Epithelial cell of proximal tubule (primary cell): Measurements from ENCODE around the gene USP20. TPM values are rescaled to one million over a fixed set of nuclear protein-coding genes. Genes with fewer than 3 reads are reported as not detected.

Experiments used
- DNase-seq: peaks from one replicate; pipeline ENCODE4 v3.0.0-alpha.2; 2011; ENCODE audit warnings: low read depth
- H3K4me3 ChIP-seq: 2 replicates; pipeline ENCODE4 v1.5.1; 2011; ENCODE audit warnings: low read depth, mild to moderate bottlenecking, low read length
- total RNA-seq: library from RNA; depleted of rRNA; stranded (reverse); fragments of >200 nt; gene quantifications from 2 replicates; pipeline ENCODE4 v1.2.3, GENCODE V29; 2015
- TF ChIP-seq, protein P1 (sequence below): conservative IDR thresholded peaks from 2 replicates; pipeline ENCODE4 v1.5.1; 2012; ENCODE audit warnings: low read depth, mild to moderate bottlenecking, low read length

USP20 gene
- total RNA-seq, 1 donor from 2014 or later: 17.5 TPM

DNA sequence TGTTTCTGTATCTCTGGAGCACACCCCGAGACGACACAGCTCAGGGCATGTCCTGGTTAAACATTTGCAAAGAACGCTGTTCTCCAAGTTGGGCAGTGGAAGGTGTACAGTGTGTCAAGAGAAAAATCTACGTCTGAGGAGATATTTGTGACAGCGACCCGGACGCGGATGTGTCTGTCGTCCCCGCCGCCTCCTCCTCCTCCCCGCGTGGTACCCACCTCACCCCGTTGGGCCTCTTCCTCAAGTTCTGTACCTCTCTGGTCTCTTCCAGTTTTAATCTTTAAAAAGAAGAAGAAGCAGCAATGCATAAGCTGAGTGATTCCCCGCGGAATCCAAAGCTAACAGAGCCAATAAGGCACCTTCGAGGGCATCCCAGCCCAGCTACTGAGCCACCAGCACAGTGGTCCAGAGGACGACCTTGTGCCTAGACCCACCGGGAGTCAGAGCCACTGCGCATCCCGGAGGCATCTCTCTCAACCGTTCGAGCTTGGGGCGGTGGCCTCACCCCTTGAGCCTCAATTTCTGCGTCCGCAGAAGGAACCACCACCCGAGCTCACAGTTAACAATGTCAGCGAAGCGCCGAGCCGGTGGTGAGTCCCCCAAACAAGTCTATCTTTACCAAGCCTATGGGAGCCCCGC, 650 bp upstream of the USP20 start:
- DNase-seq: no peak
- peak overlapping the region; percentile 98 for H3K4me3 ChIP-seq
- TF ChIP-seq, protein P1, sequence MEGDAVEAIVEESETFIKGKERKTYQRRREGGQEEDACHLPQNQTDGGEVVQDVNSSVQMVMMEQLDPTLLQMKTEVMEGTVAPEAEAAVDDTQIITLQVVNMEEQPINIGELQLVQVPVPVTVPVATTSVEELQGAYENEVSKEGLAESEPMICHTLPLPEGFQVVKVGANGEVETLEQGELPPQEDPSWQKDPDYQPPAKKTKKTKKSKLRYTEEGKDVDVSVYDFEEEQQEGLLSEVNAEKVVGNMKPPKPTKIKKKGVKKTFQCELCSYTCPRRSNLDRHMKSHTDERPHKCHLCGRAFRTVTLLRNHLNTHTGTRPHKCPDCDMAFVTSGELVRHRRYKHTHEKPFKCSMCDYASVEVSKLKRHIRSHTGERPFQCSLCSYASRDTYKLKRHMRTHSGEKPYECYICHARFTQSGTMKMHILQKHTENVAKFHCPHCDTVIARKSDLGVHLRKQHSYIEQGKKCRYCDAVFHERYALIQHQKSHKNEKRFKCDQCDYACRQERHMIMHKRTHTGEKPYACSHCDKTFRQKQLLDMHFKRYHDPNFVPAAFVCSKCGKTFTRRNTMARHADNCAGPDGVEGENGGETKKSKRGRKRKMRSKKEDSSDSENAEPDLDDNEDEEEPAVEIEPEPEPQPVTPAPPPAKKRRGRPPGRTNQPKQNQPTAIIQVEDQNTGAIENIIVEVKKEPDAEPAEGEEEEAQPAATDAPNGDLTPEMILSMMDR: no peak

DNA sequence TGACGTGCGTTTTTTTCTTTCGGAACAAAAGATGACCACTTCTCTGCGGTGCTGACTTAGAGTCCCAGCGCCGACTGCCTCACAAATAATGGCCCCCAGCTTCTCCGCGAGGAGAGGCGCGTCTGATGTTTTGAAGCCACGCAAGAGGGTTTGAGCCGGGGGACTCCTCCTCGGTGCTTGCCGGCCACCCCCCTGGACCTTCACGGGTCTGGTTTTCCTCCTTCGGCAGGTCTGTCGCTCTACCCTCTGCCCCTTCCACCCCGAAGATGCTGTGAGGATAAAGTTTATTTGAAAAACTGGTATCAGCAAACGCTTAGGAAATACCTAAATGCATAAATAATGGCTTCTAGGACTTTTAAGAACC, 584 bp downstream of the USP20 start:
- peak overlapping the region; percentile 98 for H3K4me3 ChIP-seq
- DNase-seq: no peak
- TF ChIP-seq, protein P1: no peak

DNA sequence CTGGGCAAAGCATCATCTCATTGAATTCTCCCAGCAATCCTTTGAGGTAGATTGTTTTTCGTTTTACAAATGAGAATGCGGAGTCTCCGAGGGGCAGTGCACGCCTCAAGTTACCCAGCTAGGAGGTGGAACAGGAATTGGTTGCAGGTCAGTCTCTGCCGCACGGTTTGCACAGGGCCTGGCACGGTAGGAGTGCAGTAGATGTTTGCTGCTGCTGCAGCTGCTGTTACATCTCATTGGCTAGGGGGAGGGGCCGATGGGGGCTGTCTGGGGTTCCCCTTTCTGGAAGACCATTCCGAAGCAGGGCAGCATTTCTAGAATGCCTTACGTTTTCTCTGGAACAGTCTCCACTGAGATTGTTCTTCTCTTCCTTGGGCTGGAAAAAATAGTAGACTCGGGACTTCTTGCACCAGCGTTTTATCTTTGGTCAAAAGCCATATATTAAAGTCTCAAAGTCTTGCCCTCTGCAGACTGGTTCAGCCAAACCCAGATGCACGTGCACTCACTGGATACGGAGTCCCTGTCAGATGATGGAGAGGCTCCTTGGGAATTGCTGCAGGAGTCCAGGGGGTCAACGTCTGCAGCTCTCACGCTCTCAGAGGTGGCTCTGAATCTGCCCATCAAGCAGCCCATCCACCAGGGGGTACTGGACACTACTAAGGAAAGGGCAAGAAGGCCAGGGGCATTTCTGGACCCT, 1.2 kb downstream of the USP20 start:
- TF ChIP-seq, protein P1: peak; percentile 4
- H3K4me3 ChIP-seq: peak overlapping the region; percentile 98
- no peak for DNase-seq

DNA sequence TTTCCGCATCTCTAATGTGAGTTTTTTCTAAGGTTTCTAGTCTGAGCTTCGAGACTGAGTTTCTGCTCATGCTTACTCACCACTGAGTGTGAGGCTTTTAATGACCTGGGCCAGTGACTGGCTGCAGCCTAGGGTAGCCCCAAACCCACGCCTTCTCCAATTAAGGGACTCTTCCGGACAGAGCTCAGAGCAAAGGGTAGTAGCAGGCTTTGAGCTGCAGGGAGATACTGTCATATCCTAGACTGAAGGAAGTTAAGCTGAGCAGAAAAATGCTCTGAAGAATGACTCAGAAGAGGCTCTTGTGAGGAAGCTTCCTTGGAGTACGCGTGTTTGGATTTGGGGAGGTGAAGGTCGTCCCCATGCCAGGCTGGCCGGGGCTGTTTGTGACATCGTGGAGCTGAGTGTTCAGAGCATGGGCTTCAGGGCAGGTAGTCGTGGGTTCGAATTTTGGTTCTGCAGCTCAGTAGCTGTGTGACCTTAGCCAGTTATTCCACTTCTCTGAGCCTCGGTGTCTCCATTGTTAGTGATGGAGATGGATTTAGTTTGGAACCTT, 3.5 kb downstream of the USP20 start:
- TF ChIP-seq, protein P1: no peak
- DNase-seq: no peak

DNA sequence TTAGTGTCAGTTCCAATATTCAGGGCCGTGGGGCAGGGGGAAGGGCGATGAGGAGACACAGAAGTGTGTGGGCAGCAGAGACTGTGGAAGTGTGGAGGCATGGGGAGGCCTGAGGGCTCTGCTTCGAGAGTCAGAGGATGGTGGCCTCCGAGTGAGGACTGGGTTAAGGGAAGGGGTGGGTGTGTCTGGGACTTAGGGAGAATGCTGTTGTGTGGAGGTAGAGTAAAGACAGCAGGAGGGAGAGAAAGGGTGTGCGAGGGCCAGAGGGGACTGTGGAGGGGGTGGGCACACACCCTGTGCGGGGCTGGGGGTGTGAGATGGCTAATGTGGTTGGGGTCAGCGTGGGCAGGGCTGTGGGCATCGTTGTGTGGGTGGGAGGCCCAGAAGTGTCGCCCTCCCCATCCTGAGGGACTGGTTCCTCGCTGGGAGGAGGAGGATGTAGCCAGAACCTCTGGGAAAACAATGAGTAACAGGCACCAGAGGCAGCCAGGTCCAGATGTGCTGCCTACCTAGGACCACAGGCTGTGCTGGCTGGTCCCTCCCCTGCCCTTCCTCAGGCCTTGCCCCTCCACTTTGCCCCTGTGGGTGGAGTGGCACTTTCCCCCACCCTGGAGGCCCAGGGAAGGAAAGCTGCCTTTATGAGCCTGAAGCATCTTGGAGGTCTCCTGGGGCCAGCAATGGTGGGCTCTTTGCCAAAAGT, 4.2 kb downstream of the USP20 start:
- H3K4me3 ChIP-seq: no peak overlapping the region
- DNase-seq: no peak
- TF ChIP-seq, protein P1: no peak

More for the DNA sequence above, 3.5 kb downstream of the USP20 start:
- H3K4me3 ChIP-seq: no peak overlapping the region

DNA sequence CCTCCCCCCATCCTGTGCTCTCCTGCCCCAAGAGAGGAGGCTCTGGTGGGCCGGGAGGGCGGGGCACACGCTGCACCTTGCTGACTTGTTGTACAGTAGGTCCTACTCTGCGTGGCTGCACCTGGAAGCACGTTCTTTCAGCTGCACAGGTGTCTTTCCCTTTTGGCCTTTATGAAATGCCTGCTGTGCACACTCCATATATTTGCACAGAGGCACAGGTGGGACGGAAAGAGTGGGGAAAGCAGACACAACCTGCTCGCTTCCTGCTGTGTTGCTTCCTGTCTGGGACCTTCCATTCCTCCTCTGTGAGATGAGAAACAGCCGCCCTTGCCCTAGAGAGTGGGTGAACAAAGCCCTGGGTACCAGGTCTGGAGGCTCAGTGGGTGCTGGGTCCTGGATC, 4.8 kb downstream of the USP20 start:
- TF ChIP-seq, protein P1: no peak
- no peak for DNase-seq
- H3K4me3 ChIP-seq: no peak overlapping the region
